ENCODE measurements around the gene SLC35A4. TPM values are rescaled to one million over a fixed set of nuclear protein-coding genes. Genes with fewer than 3 reads are reported as not detected.

Gene SLC35A4
- total and polyA plus RNA-seq, 2 of the 13 experiments (the other 11 are each of a cell fraction or from before 2014, with no cell fraction given): 0.71 to 4.0 TPM

- peak; percentile 82 for TF ChIP-seq DRAP1 (CRISPR knock-in tag; IDR thresholded peaks at IDR 0.05)
- TF ChIP-seq NCOA1 (CRISPR knock-in tag; IDR thresholded peaks at IDR 0.05): no peak
- peak; percentile 74 for TF ChIP-seq UBTF (CRISPR knock-in tag; IDR thresholded peaks at IDR 0.05)
- TF ChIP-seq, protein P1, sequence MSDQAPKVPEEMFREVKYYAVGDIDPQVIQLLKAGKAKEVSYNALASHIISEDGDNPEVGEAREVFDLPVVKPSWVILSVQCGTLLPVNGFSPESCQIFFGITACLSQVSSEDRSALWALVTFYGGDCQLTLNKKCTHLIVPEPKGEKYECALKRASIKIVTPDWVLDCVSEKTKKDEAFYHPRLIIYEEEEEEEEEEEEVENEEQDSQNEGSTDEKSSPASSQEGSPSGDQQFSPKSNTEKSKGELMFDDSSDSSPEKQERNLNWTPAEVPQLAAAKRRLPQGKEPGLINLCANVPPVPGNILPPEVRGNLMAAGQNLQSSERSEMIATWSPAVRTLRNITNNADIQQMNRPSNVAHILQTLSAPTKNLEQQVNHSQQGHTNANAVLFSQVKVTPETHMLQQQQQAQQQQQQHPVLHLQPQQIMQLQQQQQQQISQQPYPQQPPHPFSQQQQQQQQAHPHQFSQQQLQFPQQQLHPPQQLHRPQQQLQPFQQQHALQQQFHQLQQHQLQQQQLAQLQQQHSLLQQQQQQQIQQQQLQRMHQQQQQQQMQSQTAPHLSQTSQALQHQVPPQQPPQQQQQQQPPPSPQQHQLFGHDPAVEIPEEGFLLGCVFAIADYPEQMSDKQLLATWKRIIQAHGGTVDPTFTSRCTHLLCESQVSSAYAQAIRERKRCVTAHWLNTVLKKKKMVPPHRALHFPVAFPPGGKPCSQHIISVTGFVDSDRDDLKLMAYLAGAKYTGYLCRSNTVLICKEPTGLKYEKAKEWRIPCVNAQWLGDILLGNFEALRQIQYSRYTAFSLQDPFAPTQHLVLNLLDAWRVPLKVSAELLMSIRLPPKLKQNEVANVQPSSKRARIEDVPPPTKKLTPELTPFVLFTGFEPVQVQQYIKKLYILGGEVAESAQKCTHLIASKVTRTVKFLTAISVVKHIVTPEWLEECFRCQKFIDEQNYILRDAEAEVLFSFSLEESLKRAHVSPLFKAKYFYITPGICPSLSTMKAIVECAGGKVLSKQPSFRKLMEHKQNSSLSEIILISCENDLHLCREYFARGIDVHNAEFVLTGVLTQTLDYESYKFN (CRISPR knock-in tag; conservative IDR thresholded peaks at IDR 0.05): no peak
- TF ChIP-seq, protein P2, sequence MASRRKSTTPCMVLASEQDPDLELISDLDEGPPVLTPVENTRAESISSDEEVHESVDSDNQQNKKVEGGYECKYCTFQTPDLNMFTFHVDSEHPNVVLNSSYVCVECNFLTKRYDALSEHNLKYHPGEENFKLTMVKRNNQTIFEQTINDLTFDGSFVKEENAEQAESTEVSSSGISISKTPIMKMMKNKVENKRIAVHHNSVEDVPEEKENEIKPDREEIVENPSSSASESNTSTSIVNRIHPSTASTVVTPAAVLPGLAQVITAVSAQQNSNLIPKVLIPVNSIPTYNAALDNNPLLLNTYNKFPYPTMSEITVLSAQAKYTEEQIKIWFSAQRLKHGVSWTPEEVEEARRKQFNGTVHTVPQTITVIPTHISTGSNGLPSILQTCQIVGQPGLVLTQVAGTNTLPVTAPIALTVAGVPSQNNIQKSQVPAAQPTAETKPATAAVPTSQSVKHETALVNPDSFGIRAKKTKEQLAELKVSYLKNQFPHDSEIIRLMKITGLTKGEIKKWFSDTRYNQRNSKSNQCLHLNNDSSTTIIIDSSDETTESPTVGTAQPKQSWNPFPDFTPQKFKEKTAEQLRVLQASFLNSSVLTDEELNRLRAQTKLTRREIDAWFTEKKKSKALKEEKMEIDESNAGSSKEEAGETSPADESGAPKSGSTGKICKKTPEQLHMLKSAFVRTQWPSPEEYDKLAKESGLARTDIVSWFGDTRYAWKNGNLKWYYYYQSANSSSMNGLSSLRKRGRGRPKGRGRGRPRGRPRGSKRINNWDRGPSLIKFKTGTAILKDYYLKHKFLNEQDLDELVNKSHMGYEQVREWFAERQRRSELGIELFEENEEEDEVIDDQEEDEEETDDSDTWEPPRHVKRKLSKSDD (CRISPR knock-in tag; IDR thresholded peaks at IDR 0.05; ENCODE audit: low read depth): no peak
- TF ChIP-seq DR1 (CRISPR knock-in tag; IDR thresholded peaks at IDR 0.05): peak; percentile 60; the same call in 1 of the 2 replicates
- no peak for TF ChIP-seq KDM1A (CRISPR knock-in tag; IDR thresholded peaks at IDR 0.05)
- no peak for TF ChIP-seq ZC3H4 (CRISPR knock-in tag; IDR thresholded peaks at IDR 0.05; ENCODE audit: borderline replicate concordance)
- peak; percentile 89 for TF ChIP-seq ATF1 (CRISPR knock-in tag; IDR thresholded peaks at IDR 0.05)
- TF ChIP-seq ZMYM2 (CRISPR knock-in tag; IDR thresholded peaks at IDR 0.05): 0 out of 2 replicates have a peak, but pooled peaks have one; percentile 35
- TF ChIP-seq SOX13 (IDR thresholded peaks at IDR 0.05): no peak
- peak in 1 of 2 experiments; percentile 63; a peak in 2 of 4 replicates for TF ChIP-seq SOX13 (CRISPR knock-in tag; conservative IDR thresholded peaks at IDR 0.05 in 1 of 2, IDR thresholded peaks at IDR 0.05 in 1 of 2)
- TF ChIP-seq, protein P3, sequence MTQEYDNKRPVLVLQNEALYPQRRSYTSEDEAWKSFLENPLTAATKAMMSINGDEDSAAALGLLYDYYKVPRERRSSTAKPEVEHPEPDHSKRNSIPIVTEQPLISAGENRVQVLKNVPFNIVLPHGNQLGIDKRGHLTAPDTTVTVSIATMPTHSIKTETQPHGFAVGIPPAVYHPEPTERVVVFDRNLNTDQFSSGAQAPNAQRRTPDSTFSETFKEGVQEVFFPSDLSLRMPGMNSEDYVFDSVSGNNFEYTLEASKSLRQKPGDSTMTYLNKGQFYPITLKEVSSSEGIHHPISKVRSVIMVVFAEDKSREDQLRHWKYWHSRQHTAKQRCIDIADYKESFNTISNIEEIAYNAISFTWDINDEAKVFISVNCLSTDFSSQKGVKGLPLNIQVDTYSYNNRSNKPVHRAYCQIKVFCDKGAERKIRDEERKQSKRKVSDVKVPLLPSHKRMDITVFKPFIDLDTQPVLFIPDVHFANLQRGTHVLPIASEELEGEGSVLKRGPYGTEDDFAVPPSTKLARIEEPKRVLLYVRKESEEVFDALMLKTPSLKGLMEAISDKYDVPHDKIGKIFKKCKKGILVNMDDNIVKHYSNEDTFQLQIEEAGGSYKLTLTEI (CRISPR knock-in tag; conservative IDR thresholded peaks at IDR 0.05): no peak
- no peak for TF ChIP-seq FIP1L1 (IDR thresholded peaks at IDR 0.05; ENCODE audit: borderline replicate concordance, insufficient read depth, low read depth, low read length)
- TF ChIP-seq CREM (IDR thresholded peaks at IDR 0.05): peak; percentile 90
- TF ChIP-seq CREM (CRISPR knock-in tag; IDR thresholded peaks at IDR 0.05): peak; percentile 68; the same call in 1 of the 2 replicates
- TF ChIP-seq ZSCAN31 (CRISPR knock-in tag; IDR thresholded peaks at IDR 0.05; ENCODE audit: low read depth): peak; percentile 81
- TF ChIP-seq ZNF10 (CRISPR knock-in tag; IDR thresholded peaks at IDR 0.05; ENCODE audit: borderline replicate concordance, low read depth): no peak
- no peak for TF ChIP-seq MAFF (IDR thresholded peaks at IDR 0.05; ENCODE audit: low read depth, low read length)
These were observed 7.4 kb upstream of the SLC35A4 start, which contains the start of gene SRA1 (continued) for GRCh38 chr5:140557136-140557805.

Data from HepG2 (cell line).